Stimulated activated CD8-positive, alpha-beta memory T cell treated with anti-CD3 and anti-CD28 coated beads, Interleukin-15, amount 100 ng/mL, for 4 hours (primary cell): ENCODE results near the gene CERS1.

Experiments
- DNase-seq, 2 donors: peaks; one replicate each; pipeline ENCODE4 v3.0.0-alpha.2; 2020; ENCODE audit warnings: low read depth in 2 of 2

Gene CERS1

GRCh38 chr19:18871543-18871942 is 24.4 kb downstream of the CERS1 start:
- no peak for DNase-seq

DNA sequence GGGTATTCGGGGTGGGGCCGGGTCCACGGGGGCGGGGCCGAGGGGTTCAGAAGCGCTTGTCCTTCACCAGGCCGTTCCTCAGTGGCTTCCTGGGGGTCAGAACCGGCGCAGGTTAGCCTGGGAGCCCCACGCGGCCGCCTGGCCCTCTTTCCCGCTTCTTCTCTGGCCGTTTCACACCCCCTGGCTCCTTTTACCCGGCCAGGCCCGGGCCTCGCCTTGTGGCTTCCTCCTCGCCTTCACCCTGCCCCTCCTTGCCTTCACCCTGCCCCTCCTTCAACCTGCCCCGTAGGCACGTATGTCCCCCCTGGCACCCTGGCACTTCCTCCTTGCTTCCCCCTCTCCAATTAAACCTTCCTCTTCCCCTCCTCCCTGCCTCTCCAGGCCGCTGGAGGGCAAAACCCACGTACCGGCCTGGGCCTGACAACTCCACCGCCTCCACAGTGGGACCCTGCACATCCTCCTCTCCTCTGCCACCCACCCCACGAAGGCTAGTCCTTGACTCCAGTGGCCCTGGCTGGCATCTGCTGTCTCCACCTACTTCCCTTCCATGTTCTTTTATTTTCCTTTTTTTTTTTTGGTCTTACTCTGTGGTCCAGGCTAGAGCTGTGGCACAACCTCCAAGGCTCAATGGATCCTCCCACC is 25.3 kb downstream of the CERS1 start:
- no peak for DNase-seq

GRCh38 chr19:18869781-18870530 is 26.0 kb downstream of the CERS1 start:
- no peak for DNase-seq

DNA sequence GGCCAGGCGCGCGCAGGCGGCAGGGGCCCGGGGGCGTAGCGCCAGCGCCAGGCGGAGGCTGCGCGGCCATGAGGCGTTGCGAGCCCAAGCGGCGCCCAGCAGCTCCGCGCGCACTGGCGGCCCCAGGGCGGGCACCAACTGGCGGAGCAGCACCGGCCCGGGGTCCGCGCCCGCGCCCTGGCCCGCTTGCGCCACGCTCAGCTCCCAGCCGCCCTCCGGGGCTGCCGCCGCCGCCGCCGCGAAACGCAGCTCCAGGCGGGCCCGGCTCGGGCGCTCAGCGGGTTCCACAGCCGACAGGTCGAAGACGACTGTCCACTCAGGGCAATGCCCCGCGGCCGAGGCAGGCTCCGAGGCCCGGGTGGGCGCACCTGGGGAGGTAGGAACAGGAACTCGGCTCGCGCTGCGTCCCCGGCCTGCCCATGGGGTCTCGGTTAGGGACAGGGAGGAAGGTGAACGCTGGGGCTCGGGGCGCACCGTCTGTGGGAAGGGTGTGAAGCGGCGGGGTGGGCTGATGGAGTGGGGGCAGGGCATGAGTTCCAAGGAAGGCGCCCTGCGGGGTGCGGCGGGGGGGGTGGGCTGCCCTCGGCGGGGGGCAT is 26.8 kb downstream of the CERS1 start:
- DNase-seq = no peak

- no peak for DNase-seq
These were observed 27.5 kb downstream of the CERS1 start for GRCh38 chr19:18868380-18869022.

DNA sequence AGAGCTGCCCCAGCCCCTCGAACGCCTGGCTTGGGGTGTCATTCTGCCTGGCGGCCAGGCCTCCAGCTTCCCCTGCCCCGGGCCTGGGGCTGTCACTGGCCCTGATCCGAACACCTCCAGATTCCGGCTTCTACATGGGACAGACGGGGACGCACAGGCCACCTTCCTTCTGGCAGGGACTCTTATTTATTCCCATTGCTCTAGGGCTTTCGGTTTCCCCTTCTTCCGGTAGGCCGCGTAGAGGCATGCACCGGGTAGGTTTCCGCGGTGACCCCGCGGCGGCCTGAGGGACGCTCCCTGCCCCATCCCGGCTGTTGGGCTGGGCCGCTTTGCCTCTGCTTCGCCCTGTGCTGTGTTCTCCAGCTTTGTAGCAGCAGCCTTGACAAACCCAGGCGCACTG is 28.2 kb downstream of the CERS1 start:
- no peak for DNase-seq

- no peak for DNase-seq
These were observed 28.8 kb downstream of the CERS1 start for GRCh38 chr19:18867199-18867598.

DNA sequence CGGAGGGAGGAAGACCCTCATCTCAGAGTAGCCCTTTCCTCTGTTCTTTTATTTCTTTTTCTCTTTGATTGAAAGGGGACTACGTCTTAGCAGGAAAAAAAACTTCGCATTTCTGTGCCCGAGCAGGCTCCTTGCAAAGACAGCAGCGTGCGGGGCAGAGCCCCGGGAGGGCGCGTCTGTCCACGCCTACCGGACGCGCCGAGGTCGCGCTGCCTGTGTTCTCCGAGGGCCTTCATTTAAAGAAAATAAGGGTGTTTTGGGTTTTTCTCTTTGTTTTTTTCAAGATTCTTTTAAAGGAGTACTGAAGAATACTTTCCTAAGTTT is 29.2 kb downstream of the CERS1 start:
- DNase-seq = no peak

DNA sequence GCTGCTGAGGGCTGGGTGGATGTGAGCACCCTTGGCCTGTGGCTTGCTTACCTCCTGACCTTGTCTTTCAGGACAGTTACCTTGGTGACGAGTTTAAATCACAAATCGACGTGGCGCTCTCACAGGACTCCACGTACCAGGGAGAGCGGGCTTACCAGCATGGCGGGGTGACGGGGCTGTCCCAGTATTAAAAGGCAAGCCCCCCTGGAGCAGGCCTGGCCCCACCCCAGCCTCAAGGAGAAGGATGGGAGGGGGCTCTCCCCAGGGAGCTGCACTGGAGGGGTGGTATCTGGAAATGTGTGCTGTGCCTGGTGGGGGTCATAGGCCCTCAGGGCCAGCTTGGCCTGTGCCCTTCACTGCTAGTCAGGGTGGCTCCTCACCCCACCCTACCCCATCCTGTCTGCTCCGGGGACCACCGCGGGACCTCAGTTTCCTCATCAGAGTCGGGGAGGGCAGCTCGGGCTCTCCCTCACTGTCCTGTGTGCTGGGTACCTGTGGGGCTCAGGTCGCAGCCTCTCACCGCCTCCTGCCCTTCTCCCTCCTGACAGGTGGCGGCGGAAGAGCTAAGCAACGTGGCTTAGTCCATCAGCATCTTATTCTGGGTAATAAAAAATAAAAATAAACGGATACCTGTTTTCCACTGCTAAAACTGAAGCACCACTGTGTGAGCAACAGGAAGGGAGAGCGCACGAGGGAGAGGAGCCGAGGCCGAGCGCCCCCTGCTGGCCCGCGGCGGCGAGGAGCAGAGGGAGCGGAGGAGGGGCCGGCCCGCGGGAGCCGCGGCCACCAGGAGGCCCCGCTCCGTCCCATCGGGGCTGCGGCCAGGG is 29.8 kb downstream of the CERS1 start:
- DNase-seq = peak in 1 of 2 donors; percentile 10

DNA sequence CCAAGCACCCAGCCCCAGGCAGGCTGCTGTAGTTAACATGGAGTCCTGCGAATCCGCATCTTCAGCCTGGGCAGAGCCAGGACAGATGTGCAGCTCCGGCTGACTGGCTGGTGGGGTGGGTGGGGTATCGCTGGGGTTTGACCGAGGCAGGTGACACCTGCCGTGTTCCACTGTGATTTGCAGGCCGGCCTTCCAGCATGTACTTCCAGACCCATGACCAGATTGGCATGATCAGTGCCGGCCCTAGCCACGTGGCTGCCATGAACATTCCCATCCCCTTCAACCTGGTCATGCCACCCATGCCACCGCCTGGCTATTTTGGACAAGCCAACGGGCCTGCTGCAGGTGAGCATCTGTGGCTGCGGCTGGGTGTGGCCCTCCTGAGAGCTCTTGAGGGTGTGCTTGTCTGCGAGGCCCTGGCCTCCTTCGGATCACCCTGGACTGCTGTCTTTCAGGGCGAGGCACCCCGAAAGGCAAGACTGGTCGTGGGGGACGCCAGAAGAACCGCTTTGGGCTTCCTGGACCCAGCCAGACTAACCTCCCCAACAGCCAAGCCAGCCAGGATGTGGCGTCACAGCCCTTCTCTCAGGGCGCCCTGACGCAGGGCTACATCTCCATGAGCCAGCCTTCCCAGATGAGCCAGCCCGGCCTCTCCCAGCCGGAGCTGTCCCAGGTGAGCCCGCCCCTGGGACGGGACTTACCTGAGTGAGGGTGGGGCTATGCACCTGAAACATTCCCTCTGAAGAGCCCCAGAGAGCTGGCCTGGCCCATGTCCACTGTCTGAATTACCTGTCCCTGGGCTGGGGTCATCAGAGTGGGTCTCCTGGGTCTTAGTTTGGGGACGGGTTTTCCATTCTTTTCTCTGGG is 30.6 kb downstream of the CERS1 start:
- DNase-seq = no peak

DNA sequence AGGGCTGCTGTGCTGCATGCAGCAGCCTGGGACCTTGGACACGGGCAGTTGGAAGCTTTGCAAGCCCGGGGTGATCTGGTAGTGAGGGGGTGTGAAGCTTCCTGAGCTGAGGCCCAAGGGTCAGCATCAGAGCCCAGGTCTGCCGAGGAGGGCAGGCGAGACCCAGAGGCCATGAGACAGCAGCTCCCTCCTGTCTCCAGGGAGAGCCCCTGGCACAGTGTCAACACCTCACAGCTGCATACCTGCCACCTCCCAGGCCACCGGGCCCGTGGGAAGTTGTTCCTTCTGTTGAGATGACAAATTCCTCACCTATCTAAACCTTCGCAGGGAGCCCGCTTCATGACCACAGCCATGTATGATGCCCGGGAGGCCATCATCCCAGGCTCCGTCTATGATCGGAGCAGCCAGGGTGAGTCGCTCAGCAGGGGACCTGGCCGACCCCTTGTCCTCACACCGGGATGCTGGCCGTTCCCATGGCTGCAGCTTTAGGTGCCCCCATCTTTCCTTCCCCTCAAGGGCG is 32.1 kb downstream of the CERS1 start:
- no peak for DNase-seq

- no peak for DNase-seq
These were observed 32.7 kb downstream of the CERS1 start for GRCh38 chr19:18862976-18863842.

- no peak for DNase-seq
These were observed 34.0 kb downstream of the CERS1 start for GRCh38 chr19:18861917-18862316.

- DNase-seq = no peak
These were observed 34.7 kb downstream of the CERS1 start for GRCh38 chr19:18861235-18861634.

GRCh38 chr19:18860725-18861124 is 35.2 kb downstream of the CERS1 start:
- no peak for DNase-seq

- no peak for DNase-seq
These were observed 35.7 kb downstream of the CERS1 start for GRCh38 chr19:18860302-18860700.

DNA sequence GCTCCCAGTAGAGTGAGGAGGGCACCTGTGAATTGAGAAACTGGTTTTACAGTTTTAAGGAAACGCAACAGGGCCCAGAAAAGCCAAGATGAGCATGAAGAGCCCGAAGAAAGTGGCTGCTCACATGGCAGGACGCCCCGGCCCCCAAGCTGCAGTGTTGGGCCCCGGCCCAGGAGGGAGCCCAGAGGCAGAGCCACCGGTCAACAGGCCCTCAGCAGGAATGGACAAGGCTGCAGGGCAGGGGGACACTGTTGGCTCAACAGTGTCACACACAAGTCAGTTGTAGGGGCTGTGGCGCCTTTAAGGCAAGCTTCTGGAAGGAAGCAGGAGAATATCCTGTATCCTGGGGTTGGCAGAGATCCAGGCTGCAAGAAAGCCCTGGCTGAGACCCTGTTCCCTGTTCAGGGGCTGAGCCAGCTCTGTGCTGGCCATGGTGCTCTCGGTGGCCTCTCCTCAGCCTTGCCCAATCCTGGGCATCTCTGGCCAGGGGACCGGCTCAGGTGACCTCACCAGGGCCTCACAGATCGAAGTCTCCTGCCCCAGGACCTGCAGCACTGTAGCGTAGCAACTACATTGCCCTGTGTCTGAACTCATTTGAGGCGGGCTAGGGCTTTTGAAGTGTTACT is 36.2 kb downstream of the CERS1 start:
- no peak for DNase-seq

DNA sequence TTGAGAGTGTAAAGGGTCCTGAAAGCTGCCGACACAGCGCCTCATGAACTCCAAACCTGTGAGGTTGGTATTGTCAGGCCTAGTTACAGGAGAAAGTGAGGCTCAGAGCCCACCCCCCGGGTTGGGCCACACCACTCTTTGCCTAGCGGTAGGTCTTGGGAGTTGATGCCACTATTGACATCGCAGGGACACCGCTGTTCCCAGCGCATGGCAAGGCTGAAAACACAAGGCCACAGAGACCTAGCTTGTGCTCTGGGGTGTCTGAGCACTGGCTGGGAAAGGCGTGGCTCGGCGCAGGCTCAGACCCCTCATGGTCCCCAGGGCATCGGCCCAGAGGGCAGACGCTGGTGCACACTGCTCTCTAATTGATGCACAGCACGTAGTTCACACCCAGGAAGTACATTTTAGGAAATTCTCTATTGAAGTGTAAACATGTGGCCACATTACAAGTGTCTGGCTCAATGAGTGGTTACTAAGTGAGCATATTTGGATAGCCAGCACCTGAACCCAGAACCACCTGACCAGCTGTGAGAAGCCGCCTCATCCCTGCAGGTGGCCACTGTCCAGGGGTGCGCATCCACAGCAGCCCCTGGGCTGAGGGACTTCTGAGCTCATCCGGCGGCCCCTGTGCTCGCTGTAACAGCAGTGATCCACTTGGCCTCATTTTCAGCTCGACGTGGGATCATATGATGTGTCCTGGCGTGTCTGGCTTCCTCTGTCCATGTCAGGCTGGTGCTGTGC is 36.9 kb downstream of the CERS1 start:
- DNase-seq = no peak

GRCh38 chr19:18857223-18857622 is 38.7 kb downstream of the CERS1 start:
- DNase-seq = no peak
